Astrocyte (in vitro differentiated cells and primary cell): ENCODE measurements around the gene MRPL16. TPM values are rescaled to one million over a fixed set of nuclear protein-coding genes. Genes with fewer than 3 reads are reported as not detected.

ENCODE experiments used
- DNase-seq: peaks from one replicate; pipeline ENCODE4 v3.0.0-alpha.2; 2010; ENCODE audit warnings: low read depth
- FAIRE-seq: peaks from 2 replicates; lab custom pipeline; 2011; peaks lifted over from hg19 to GRCh38; lab: Jason Lieb, UNC
- H2AFZ ChIP-seq: 2 replicates; pipeline ENCODE4 v1.6.0; 2012; ENCODE audit warnings: low read depth, low read length, inconsistent platforms
- H3K27ac ChIP-seq: 2 replicates; pipeline ENCODE4 v1.5.1; 2011; ENCODE audit warnings: low read depth, low read length, inconsistent platforms
- H3K27me3 ChIP-seq: 2 replicates; pipeline ENCODE4 v1.6.0; 2011; ENCODE audit warnings: low read length, inconsistent platforms; ENCODE audit not compliant: insufficient read depth
- H3K36me3 ChIP-seq: 2 replicates; pipeline ENCODE4 v1.5.1; 2011; ENCODE audit warnings: low read length, inconsistent platforms; ENCODE audit not compliant: insufficient read depth
- H3K4me1 ChIP-seq: 2 replicates; pipeline ENCODE4 v1.5.1; 2011; ENCODE audit warnings: low read length, inconsistent platforms; ENCODE audit not compliant: insufficient read depth
- H3K4me2 ChIP-seq: 2 replicates; pipeline ENCODE4 v1.6.0; 2012; ENCODE audit warnings: low read length, inconsistent platforms
- H3K4me3 ChIP-seq: 2 replicates; pipeline ENCODE4 v1.5.1; 2011; ENCODE audit warnings: low read depth, mild to moderate bottlenecking, low read length, inconsistent platforms; ENCODE audit not compliant: insufficient read depth
- H3K79me2 ChIP-seq: 2 replicates; pipeline ENCODE4 v1.6.0; 2012; ENCODE audit warnings: mild to moderate bottlenecking, low read length, inconsistent platforms; ENCODE audit not compliant: insufficient read depth
- H3K9ac ChIP-seq: 2 replicates; pipeline ENCODE4 v1.6.0; 2012; ENCODE audit warnings: mild to moderate bottlenecking, low read length, inconsistent platforms
- H3K9me3 ChIP-seq: 2 replicates; pipeline ENCODE4 v1.5.1; 2012; ENCODE audit warnings: low read depth, mild to moderate bottlenecking, low read length, inconsistent platforms; ENCODE audit not compliant: insufficient read depth
- H4K20me1 ChIP-seq: 2 replicates; pipeline ENCODE4 v1.6.0; 2012; ENCODE audit warnings: low read length, inconsistent platforms; ENCODE audit not compliant: insufficient read depth
- H3K27ac Mint-ChIP-seq: one replicate; pipeline ENCODE4 v1.8.0; 2021; ENCODE audit warnings: mild to moderate bottlenecking, mixed read lengths; ENCODE audit not compliant: unreplicated experiment
- H3K27me3 Mint-ChIP-seq: one replicate; pipeline ENCODE4 v1.8.0; 2021; ENCODE audit warnings: low read depth, mixed read lengths; ENCODE audit not compliant: unreplicated experiment
- H3K36me3 Mint-ChIP-seq: one replicate; pipeline ENCODE4 v1.8.0; 2021; ENCODE audit warnings: low read depth, mixed read lengths; ENCODE audit not compliant: unreplicated experiment
- H3K4me1 Mint-ChIP-seq: one replicate; pipeline ENCODE4 v1.8.0; 2021; ENCODE audit warnings: low read depth, mixed read lengths; ENCODE audit not compliant: unreplicated experiment
- H3K4me3 Mint-ChIP-seq: one replicate; pipeline ENCODE4 v1.8.0; 2021; ENCODE audit warnings: mild to moderate bottlenecking, moderate library complexity, mixed read lengths; ENCODE audit not compliant: unreplicated experiment
- H3K9me3 Mint-ChIP-seq: one replicate; pipeline ENCODE4 v1.8.0; 2021; ENCODE audit warnings: mild to moderate bottlenecking, mixed read lengths; ENCODE audit not compliant: unreplicated experiment
- CTCF ChIP-seq: IDR thresholded peaks from 2 replicates; pipeline ENCODE4 v1.5.1; 2011; ENCODE audit warnings: low read depth, mild to moderate bottlenecking, inconsistent platforms, low read length, moderate library complexity; ENCODE audit not compliant: insufficient read depth
- EZH2 ChIP-seq: IDR thresholded peaks from 2 replicates; pipeline ENCODE4 v1.6.1; 2012; ENCODE audit warnings: mild to moderate bottlenecking, low read length, inconsistent platforms; ENCODE audit not compliant: insufficient read depth
- total RNA-seq: library from RNA; stranded (reverse); gene quantifications from 2 replicates; pipeline ENCODE4 v1.2.1, GENCODE V29; 2021

MRPL16 gene
- total RNA-seq, 1 donor from 2014 or later = 29.7 TPM

- H3K79me2 ChIP-seq = peaks cover 24% of the 10 kb centered on the region
- FAIRE-seq = no peak
- peak overlapping the region; percentile 96 for H3K4me3 Mint-ChIP-seq
- TF ChIP-seq CTCF (no peak), EZH2 (no peak)
- H3K4me3 ChIP-seq = no peak overlapping the region
- peaks cover 11% of the 10 kb centered on the region for H3K36me3 Mint-ChIP-seq
- H3K4me1 ChIP-seq = peaks cover 20% of the 10 kb centered on the region
- H3K4me1 Mint-ChIP-seq = peaks cover 10% of the 10 kb centered on the region
- H4K20me1 ChIP-seq = peaks cover 45% of the 10 kb centered on the region
- no peak overlapping the region for H2AFZ ChIP-seq
- H3K36me3 ChIP-seq = no peaks in the 10 kb centered on the region
- H3K27me3 ChIP-seq = no peaks in the 10 kb centered on the region
- peak; percentile 29 for DNase-seq
- H3K4me2 ChIP-seq = peak overlapping the region; percentile 99
- no peaks in the 10 kb centered on the region for H3K9me3 Mint-ChIP-seq
- H3K27ac Mint-ChIP-seq = peak overlapping the region; percentile 94
- H3K27me3 Mint-ChIP-seq = no peaks in the 10 kb centered on the region
- no peak overlapping the region for H3K27ac ChIP-seq
- no peaks in the 10 kb centered on the region for H3K9me3 ChIP-seq
- no peak overlapping the region for H3K9ac ChIP-seq
Measured at GRCh38 chr11:59756558-59756840, 54.1 kb downstream of the MRPL16 start.

Other genes with a start within 250 kb of the MRPL16 start
- gene OSBP, start 195.0 kb downstream of the MRPL16 start, total RNA-seq = 48.6 and 52.0 TPM in 2 replicates
- gene PATL1, start 141.7 kb downstream of the MRPL16 start, total RNA-seq = 37.3 and 38.1 TPM in 2 replicates
- gene OR10V1, start 96.9 kb downstream of the MRPL16 start, total RNA-seq = not detected in 2 replicates
- 43.1 and 61.2 TPM in 2 replicates for gene STX3, start 55.4 kb downstream of the MRPL16 start, total RNA-seq
- gene CBLIF, start 34.7 kb upstream of the MRPL16 start, total RNA-seq = not detected in 2 replicates
- gene TCN1, start 55.7 kb upstream of the MRPL16 start, total RNA-seq = 0.45 TPM in 1 of 2 replicates, not detected in the other
- not detected in 2 replicates for gene OOSP3, start 68.0 kb upstream of the MRPL16 start, total RNA-seq
- not detected in 2 replicates for gene OOSP1, start 127.7 kb upstream of the MRPL16 start, total RNA-seq
- not detected in 2 replicates for gene OOSP4A, start 153.3 kb upstream of the MRPL16 start, total RNA-seq
- gene OOSP4B, start 206.4 kb upstream of the MRPL16 start, total RNA-seq = not detected in 2 replicates
- not detected in 2 replicates for gene OOSP2, start 229.6 kb upstream of the MRPL16 start, total RNA-seq
- gene MS4A3, start 245.9 kb upstream of the MRPL16 start, total RNA-seq = not detected in 2 replicates